ENCODE results near the gene RASSF3. TPM values are rescaled to one million over a fixed set of nuclear protein-coding genes. Genes with fewer than 3 reads are reported as not detected.
"Not testable (repeated sequence)": the region's sequence is repeated elsewhere in the genome, so short reads cannot be mapped to it uniquely, and the experiment has no call there.

RASSF3 gene
- total RNA-seq, 4 donors from 2014 or later, result 14.7 to 18.3 (median 16.7) TPM

- Histone ChIP-seq H3K9me3 (no peaks in the 10 kb centered on the region), H3K36me3 (no peaks in the 10 kb centered on the region), H3K4me3 (no peak overlapping the region), H3K4me1 (peaks cover 0 to 19% (median 5%) of the 10 kb centered on the region in 4 donors), H3K27ac (no peak overlapping the region), H3K27me3 (no peaks in the 10 kb centered on the region)
- WGBS, 2 donors, result 89 to 92% methylated on average over 3 of the region's 3 CpGs
- no peak for TF ChIP-seq EP300 (IDR thresholded peaks at IDR 0.05)
- no peak for TF ChIP-seq POLR2A (IDR thresholded peaks at IDR 0.05)
- TF ChIP-seq CTCF (IDR thresholded peaks at IDR 0.05), result no peak
- DNase-seq (ENCODE audit: low spot score in 2 of 2), result no peak
Measured at GRCh38 chr12:64582862-64583261, 27.4 kb upstream of the RASSF3 start.

GRCh38 chr12:64583395-64583770 lies 26.9 kb upstream of the RASSF3 start:
- WGBS, 2 donors, result 58 to 64% methylated on average over 7 of the region's 7 CpGs
- peaks cover 0 to 19% (median 5%) of the 10 kb centered on the region in 4 donors for H3K4me1 ChIP-seq
- DNase-seq (ENCODE audit: low spot score in 2 of 2); H3K27me3 ChIP-seq; H3K9me3 ChIP-seq; H3K36me3 ChIP-seq; H3K27ac ChIP-seq; H3K4me3 ChIP-seq: not testable (repeated sequence)

- Histone ChIP-seq H3K27me3 (no peaks in the 10 kb centered on the region), H3K9me3 (no peaks in the 10 kb centered on the region), H3K36me3 (no peaks in the 10 kb centered on the region), H3K4me3 (no peak overlapping the region), H3K4me1 (peaks cover 0 to 19% (median 5%) of the 10 kb centered on the region in 4 donors), H3K27ac (no peak overlapping the region)
- TF ChIP-seq EP300 (IDR thresholded peaks at IDR 0.05) (no peak), CTCF (IDR thresholded peaks at IDR 0.05) (no peak), POLR2A (IDR thresholded peaks at IDR 0.05) (no peak)
- no peak for DNase-seq (ENCODE audit: low spot score in 2 of 2)
- 18 to 20% methylated on average over 6 of the region's 6 CpGs for WGBS, 2 donors
Measured at GRCh38 chr12:64583771-64584421, 26.4 kb upstream of the RASSF3 start.

- Histone ChIP-seq H3K27ac (no peak overlapping the region), H3K9me3 (no peaks in the 10 kb centered on the region), H3K27me3 (no peaks in the 10 kb centered on the region), H3K4me1 (peaks cover 0 to 19% (median 5%) of the 10 kb centered on the region in 4 donors), H3K4me3 (no peak overlapping the region), H3K36me3 (no peaks in the 10 kb centered on the region)
- TF ChIP-seq CTCF (IDR thresholded peaks at IDR 0.05) (no peak), POLR2A (IDR thresholded peaks at IDR 0.05) (no peak), EP300 (IDR thresholded peaks at IDR 0.05) (no peak)
- WGBS, 2 donors, result 89 to 95% methylated on average over 5 of the region's 5 CpGs
- no peak for DNase-seq (ENCODE audit: low spot score in 2 of 2)
Measured at GRCh38 chr12:64585104-64585503, 25.2 kb upstream of the RASSF3 start.

GRCh38 chr12:64587447-64587846 lies 22.8 kb upstream of the RASSF3 start:
- no peaks in the 10 kb centered on the region for H3K9me3 ChIP-seq
- H3K4me1 ChIP-seq, result peaks cover 0 to 19% (median 5%) of the 10 kb centered on the region in 4 donors
- DNase-seq (ENCODE audit: low spot score in 2 of 2), result no peak
- WGBS, 2 donors, result 79 to 80% methylated on average over 5 of the region's 5 CpGs
- TF ChIP-seq EP300 (IDR thresholded peaks at IDR 0.05) (no peak), CTCF (IDR thresholded peaks at IDR 0.05) (no peak), POLR2A (IDR thresholded peaks at IDR 0.05) (no peak)
- H3K4me3 ChIP-seq, result no peak overlapping the region
- no peaks in the 10 kb centered on the region for H3K36me3 ChIP-seq
- no peak overlapping the region for H3K27ac ChIP-seq
- no peaks in the 10 kb centered on the region for H3K27me3 ChIP-seq
